C4-2B (cell line): ENCODE measurements around the gene KMT2E.

Experiments
- CTCF ChIP-seq: fragments of 450-650 bp; conservative IDR thresholded peaks from 2 replicates; pipeline ENCODE4 v1.5.1; 2017; ENCODE audit warnings: mild to moderate bottlenecking
- ZFX ChIP-seq: fragments of 450-650 bp; IDR thresholded peaks from 2 replicates; pipeline ENCODE4 v1.6.1; 2017

GRCh38 chr7:105096306-105096705 is 82.3 kb downstream of the KMT2E start:
- TF ChIP-seq CTCF (no peak), ZFX (no peak)
